ENCODE measurements around the gene TCEA2. TPM values are rescaled to one million over a fixed set of nuclear protein-coding genes. Genes with fewer than 3 reads are reported as not detected.
A peak's percentile ranks its signal among the peaks of the same experiment; 100 is the strongest.

Gene TCEA2
- total and polyA plus RNA-seq, 2 of the 13 experiments (the other 11 are each of a cell fraction or from before 2014, with no cell fraction given): 28.1 to 33.7 TPM

DNA sequence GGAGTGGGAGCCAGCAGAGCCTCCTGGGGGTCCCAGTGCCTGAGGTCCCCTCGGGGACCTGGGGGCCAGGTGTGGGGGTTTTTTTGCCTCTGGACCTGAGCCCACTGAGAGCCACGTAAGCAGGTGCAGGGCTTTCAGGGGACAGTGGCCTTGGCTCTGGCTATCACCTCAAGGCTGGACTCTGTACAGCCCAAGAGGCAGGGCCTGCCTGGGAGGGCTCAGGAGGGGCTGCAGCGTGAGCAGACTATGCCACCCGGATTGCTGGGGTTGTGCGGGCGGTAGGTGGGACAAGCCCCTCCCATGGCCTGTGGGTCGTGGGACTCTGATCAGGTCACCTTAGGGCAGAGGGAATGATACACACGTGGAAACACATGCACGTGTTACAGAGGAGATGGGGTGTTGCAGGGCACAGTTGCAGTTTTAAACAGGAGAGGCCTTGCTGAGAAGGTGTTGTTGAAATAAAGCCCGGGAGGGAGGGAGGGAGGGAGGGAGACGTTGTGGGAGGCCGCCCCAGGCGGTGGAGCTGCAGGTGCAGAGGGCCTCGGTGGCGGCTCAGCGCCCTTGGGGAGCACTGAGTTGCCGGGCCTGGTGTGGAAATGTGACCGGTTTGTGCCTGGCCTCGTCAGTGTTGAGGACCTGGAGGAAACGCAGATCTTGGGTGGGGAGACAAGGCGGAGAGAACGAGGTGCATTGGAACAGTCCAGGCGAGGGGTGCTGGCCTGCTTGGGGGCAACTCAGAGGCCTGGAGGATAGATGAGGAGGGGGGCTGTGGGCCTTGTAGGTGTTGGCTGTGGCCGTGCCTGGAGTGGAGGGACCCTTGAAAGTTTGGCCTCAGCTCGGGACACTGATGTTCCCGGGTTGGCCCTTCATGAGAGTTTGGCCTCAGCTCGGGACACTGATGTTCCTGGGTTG, 2.3 kb downstream of the TCEA2 start (continued):
- TF ChIP-seq TAF1 (CRISPR knock-in tag; IDR thresholded peaks at IDR 0.05) (peak; percentile 31; the same call in 1 of the 2 replicates), KMT2B (CRISPR knock-in tag; IDR thresholded peaks at IDR 0.05) (0 out of 2 replicates have a peak, but pooled peaks have one; percentile 40), FOXP4 (CRISPR knock-in tag; IDR thresholded peaks at IDR 0.05) (0 out of 2 replicates have a peak, but pooled peaks have one; percentile 13), PAF1 (CRISPR knock-in tag; IDR thresholded peaks at IDR 0.05) (peak; percentile 69), RBM22 (optimal IDR thresholded peaks at IDR 0.05; ENCODE audit: low read length) (peak; percentile 40), XRCC5 (optimal IDR thresholded peaks at IDR 0.05; ENCODE audit: low read length) (no peak), HES4 (CRISPR knock-in tag; IDR thresholded peaks at IDR 0.05; ENCODE audit: borderline replicate concordance) (peak; percentile 57; the same call in 1 of the 2 replicates), ZFP37 (CRISPR knock-in tag; IDR thresholded peaks at IDR 0.05; ENCODE audit: borderline replicate concordance) (peak; percentile 70; the same call in 1 of the 2 replicates), IKZF5 (CRISPR knock-in tag; IDR thresholded peaks at IDR 0.05) (peak; percentile 16; the same call in 1 of the 2 replicates), HOXD1 (CRISPR knock-in tag; IDR thresholded peaks at IDR 0.05) (no peak), ATF7-NPFF (CRISPR knock-in tag; IDR thresholded peaks at IDR 0.05; ENCODE audit: low read depth) (no peak), ZNF547 (CRISPR knock-in tag; IDR thresholded peaks at IDR 0.05) (peak; percentile 91), ZNF546 (CRISPR knock-in tag; conservative IDR thresholded peaks at IDR 0.05) (peak; percentile 88), PITX1 (CRISPR knock-in tag; IDR thresholded peaks at IDR 0.05) (peak; percentile 37; the same call in 1 of the 2 replicates), SPEN (CRISPR knock-in tag; IDR thresholded peaks at IDR 0.05; ENCODE audit: low read depth) (peak; percentile 57), CBX5 (CRISPR knock-in tag; IDR thresholded peaks at IDR 0.05; ENCODE audit: borderline replicate concordance) (no peak), ESRRA (CRISPR knock-in tag; IDR thresholded peaks at IDR 0.05; ENCODE audit: low read depth) (peak; percentile 87; the same call in 1 of the 2 replicates)
- TF ChIP-seq, protein P1, sequence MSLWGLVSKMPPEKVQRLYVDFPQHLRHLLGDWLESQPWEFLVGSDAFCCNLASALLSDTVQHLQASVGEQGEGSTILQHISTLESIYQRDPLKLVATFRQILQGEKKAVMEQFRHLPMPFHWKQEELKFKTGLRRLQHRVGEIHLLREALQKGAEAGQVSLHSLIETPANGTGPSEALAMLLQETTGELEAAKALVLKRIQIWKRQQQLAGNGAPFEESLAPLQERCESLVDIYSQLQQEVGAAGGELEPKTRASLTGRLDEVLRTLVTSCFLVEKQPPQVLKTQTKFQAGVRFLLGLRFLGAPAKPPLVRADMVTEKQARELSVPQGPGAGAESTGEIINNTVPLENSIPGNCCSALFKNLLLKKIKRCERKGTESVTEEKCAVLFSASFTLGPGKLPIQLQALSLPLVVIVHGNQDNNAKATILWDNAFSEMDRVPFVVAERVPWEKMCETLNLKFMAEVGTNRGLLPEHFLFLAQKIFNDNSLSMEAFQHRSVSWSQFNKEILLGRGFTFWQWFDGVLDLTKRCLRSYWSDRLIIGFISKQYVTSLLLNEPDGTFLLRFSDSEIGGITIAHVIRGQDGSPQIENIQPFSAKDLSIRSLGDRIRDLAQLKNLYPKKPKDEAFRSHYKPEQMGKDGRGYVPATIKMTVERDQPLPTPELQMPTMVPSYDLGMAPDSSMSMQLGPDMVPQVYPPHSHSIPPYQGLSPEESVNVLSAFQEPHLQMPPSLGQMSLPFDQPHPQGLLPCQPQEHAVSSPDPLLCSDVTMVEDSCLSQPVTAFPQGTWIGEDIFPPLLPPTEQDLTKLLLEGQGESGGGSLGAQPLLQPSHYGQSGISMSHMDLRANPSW (CRISPR knock-in tag; IDR thresholded peaks at IDR 0.05; ENCODE audit: borderline replicate concordance): no peak
- TF ChIP-seq, protein P2, sequence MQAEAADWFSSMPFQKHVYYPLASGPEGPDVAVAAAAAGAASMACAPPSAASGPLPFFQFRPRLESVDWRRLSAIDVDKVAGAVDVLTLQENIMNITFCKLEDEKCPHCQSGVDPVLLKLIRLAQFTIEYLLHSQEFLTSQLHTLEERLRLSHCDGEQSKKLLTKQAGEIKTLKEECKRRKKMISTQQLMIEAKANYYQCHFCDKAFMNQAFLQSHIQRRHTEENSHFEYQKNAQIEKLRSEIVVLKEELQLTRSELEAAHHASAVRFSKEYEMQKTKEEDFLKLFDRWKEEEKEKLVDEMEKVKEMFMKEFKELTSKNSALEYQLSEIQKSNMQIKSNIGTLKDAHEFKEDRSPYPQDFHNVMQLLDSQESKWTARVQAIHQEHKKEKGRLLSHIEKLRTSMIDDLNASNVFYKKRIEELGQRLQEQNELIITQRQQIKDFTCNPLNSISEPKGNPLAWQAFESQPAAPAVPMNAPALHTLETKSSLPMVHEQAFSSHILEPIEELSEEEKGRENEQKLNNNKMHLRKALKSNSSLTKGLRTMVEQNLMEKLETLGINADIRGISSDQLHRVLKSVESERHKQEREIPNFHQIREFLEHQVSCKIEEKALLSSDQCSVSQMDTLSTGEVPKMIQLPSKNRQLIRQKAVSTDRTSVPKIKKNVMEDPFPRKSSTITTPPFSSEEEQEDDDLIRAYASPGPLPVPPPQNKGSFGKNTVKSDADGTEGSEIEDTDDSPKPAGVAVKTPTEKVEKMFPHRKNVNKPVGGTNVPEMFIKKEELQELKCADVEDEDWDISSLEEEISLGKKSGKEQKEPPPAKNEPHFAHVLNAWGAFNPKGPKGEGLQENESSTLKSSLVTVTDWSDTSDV (CRISPR knock-in tag; IDR thresholded peaks at IDR 0.05): peak; percentile 40
